ENCODE results near the gene ADRM1. TPM values are rescaled to one million over a fixed set of nuclear protein-coding genes. Genes with fewer than 3 reads are reported as not detected.

The ADRM1 gene
- total RNA-seq (2022; extraction: Qiagen RNA extraction; ENCODE audit: low read depth), result 156 to 190 TPM (median 184 TPM) in 5 replicates

GRCh38 chr20:62302341-62303061 is at the start of gene ADRM1:
Gene ADRM1, plus strand, starts transcription at chr20:62302997. Its CDS starts 572 bp downstream, at chr20:62303569.

Other genes with a start within 250 kb of the ADRM1 start
- 16.4 to 19.3 TPM (median 18.1 TPM) in 5 replicates for gene TAF4, start 237.1 kb upstream of the ADRM1 start, total RNA-seq (2022; extraction: Qiagen RNA extraction; ENCODE audit: low read depth)
- 21.2 to 25.4 TPM (median 23.8 TPM) in 5 replicates for gene LSM14B, start 180.5 kb upstream of the ADRM1 start, total RNA-seq (2022; extraction: Qiagen RNA extraction; ENCODE audit: low read depth)
- 517 to 577 TPM (median 558 TPM) in 5 replicates for gene PSMA7, start 159.6 kb upstream of the ADRM1 start, total RNA-seq (2022; extraction: Qiagen RNA extraction; ENCODE audit: low read depth)
- gene SS18L1, start 159.2 kb upstream of the ADRM1 start, total RNA-seq (2022; extraction: Qiagen RNA extraction; ENCODE audit: low read depth), result 6.6 to 11.2 TPM (median 8.8 TPM) in 5 replicates
- gene MTG2, start 120.0 kb upstream of the ADRM1 start, total RNA-seq (2022; extraction: Qiagen RNA extraction; ENCODE audit: low read depth), result 30.7 to 39.4 TPM (median 36.4 TPM) in 5 replicates
- gene HRH3, start 82.7 kb upstream of the ADRM1 start, total RNA-seq (2022; extraction: Qiagen RNA extraction; ENCODE audit: low read depth), result not detected in 5 replicates
- gene OSBPL2, start 64.5 kb upstream of the ADRM1 start, total RNA-seq (2022; extraction: Qiagen RNA extraction; ENCODE audit: low read depth), result 16.4 to 23.5 TPM (median 20.9 TPM) in 5 replicates
- gene LAMA5, start 64.3 kb downstream of the ADRM1 start, total RNA-seq (2022; extraction: Qiagen RNA extraction; ENCODE audit: low read depth), result 311 to 502 TPM (median 462 TPM) in 5 replicates
- gene RPS21, start 84.1 kb downstream of the ADRM1 start, total RNA-seq (2022; extraction: Qiagen RNA extraction; ENCODE audit: low read depth), result 2,665 to 3,127 TPM (median 2,845 TPM) in 5 replicates
- gene CABLES2, start 104.3 kb downstream of the ADRM1 start, total RNA-seq (2022; extraction: Qiagen RNA extraction; ENCODE audit: low read depth), result 4.2 to 6.4 TPM (median 5.8 TPM) in 5 replicates
- gene RBBP8NL, start 124.5 kb downstream of the ADRM1 start, total RNA-seq (2022; extraction: Qiagen RNA extraction; ENCODE audit: low read depth), result 0.25 to 0.80 TPM (median 0.66 TPM) in 5 replicates
- gene GATA5, start 173.0 kb downstream of the ADRM1 start, total RNA-seq (2022; extraction: Qiagen RNA extraction; ENCODE audit: low read depth), result 0.37 to 0.88 TPM (median 0.64 TPM) in 5 replicates